Measurements from ENCODE around the gene KLHL29.

- TF ChIP-seq CTCF (conservative IDR thresholded peaks at IDR 0.05; ENCODE audit: low read depth, low read length) = no peak
- no peak for TF ChIP-seq EZH2 (IDR thresholded peaks at IDR 0.05; ENCODE audit: borderline replicate concordance, low read depth, low read length, poor library complexity, severe bottlenecking)
Observed at GRCh38 chr2:23347471-23348092, 37.4 kb upstream of the KLHL29 start.
